ENCODE measurements around the gene POU2F1. TPM values are rescaled to one million over a fixed set of nuclear protein-coding genes. Genes with fewer than 3 reads are reported as not detected.
A peak's percentile ranks its signal among the peaks of the same experiment; 100 is the strongest.

POU2F1 gene
- total RNA-seq, 2 experiments from 2014 or later = 18.7 to 52.3 TPM

- intact Hi-C loops (cut with micrococcal nuclease; ENCODE audit: unreplicated experiment) = no loop called here
- no TSS peak for BruUV-seq (replicated peaks)
- Histone ChIP-seq H4K20me1 (ENCODE audit: insufficient read depth, low read length) (no peaks in the 10 kb centered on the region), H3K36me3 (ENCODE audit: insufficient read depth, low read length) (no peaks in the 10 kb centered on the region), H3K9me2 (ENCODE audit: insufficient read depth, low read length) (no peaks in the 10 kb centered on the region), H3K4me1 (ENCODE audit: insufficient read depth, low read length, poor library complexity, severe bottlenecking) (peaks cover 17% of the 10 kb centered on the region), H3K27ac (ENCODE audit: low read depth, low read length, poor library complexity, severe bottlenecking) (no peak overlapping the region), H3K4me2 (ENCODE audit: low read length) (no peak overlapping the region), H3K79me2 (ENCODE audit: insufficient read depth, low read depth, low read length) (no peaks in the 10 kb centered on the region), H2AFZ (ENCODE audit: low read length) (no peak overlapping the region), H3K4me3 (ENCODE audit: low read depth, low read length, poor library complexity, severe bottlenecking) (no peak overlapping the region), H3K9me3 (ENCODE audit: low read length) (no peaks in the 10 kb centered on the region)
- ChIA-PET POLR2A (interaction anchor here (0.9 kb wide), 1 partner anchor 11 kb away, joined by 5 read pairs; no protein-coding TSS in a partner anchor), CTCF (ENCODE audit: unreplicated experiment) (no interaction called here)
- TF ChIP-seq CTCF (conservative IDR thresholded peaks at IDR 0.05; ENCODE audit: low read length) (0 out of 2 replicates have a peak, but pooled peaks have one; percentile 14), EZH2phosphoT487 (IDR thresholded peaks at IDR 0.05; ENCODE audit: borderline replicate concordance, low read depth, low read length) (no peak)
- DNase-seq (ENCODE audit: low spot score) = no peak
Measured at GRCh38 chr1:167225920-167226319, 5.2 kb downstream of the POU2F1 start.

GRCh38 chr1:167227934-167228378, 7.3 kb downstream of the POU2F1 start:
- H3K4me1 ChIP-seq (ENCODE audit: insufficient read depth, low read length, poor library complexity, severe bottlenecking) = peaks cover 11% of the 10 kb centered on the region
- no peak overlapping the region for H3K4me3 ChIP-seq (ENCODE audit: low read depth, low read length, poor library complexity, severe bottlenecking)
- intact Hi-C loops (cut with micrococcal nuclease; ENCODE audit: unreplicated experiment) = no loop called here
- DNase-seq (ENCODE audit: low spot score) = no peak
- POLR2A ChIA-PET = interaction anchor here (1.1 kb wide), 1 partner anchor 137 kb away, joined by 3 read pairs; no protein-coding TSS in a partner anchor
- H3K79me2 ChIP-seq (ENCODE audit: insufficient read depth, low read depth, low read length) = no peaks in the 10 kb centered on the region
- no peak overlapping the region for H3K4me2 ChIP-seq (ENCODE audit: low read length)
- no peak overlapping the region for H3K27ac ChIP-seq (ENCODE audit: low read depth, low read length, poor library complexity, severe bottlenecking)
- no peak for TF ChIP-seq EZH2phosphoT487 (IDR thresholded peaks at IDR 0.05; ENCODE audit: borderline replicate concordance, low read depth, low read length)
- TF ChIP-seq CTCF (conservative IDR thresholded peaks at IDR 0.05; ENCODE audit: low read length) = no peak
- H3K36me3 ChIP-seq (ENCODE audit: insufficient read depth, low read length) = no peaks in the 10 kb centered on the region
- no peak overlapping the region for H2AFZ ChIP-seq (ENCODE audit: low read length)
- no peaks in the 10 kb centered on the region for H4K20me1 ChIP-seq (ENCODE audit: insufficient read depth, low read length)
- CTCF ChIA-PET (ENCODE audit: unreplicated experiment) = no interaction called here
- no peaks in the 10 kb centered on the region for H3K9me3 ChIP-seq (ENCODE audit: low read length)
- BruUV-seq (replicated peaks) = no TSS peak
- no peaks in the 10 kb centered on the region for H3K9me2 ChIP-seq (ENCODE audit: insufficient read depth, low read length)

- H3K4me1 ChIP-seq (ENCODE audit: insufficient read depth, low read length, poor library complexity, severe bottlenecking) = peaks cover 1% of the 10 kb centered on the region
- H4K20me1 ChIP-seq (ENCODE audit: insufficient read depth, low read length) = no peaks in the 10 kb centered on the region
- POLR2A ChIA-PET = interaction anchor here (0.9 to 2.2 kb wide), 2 partner anchors 8 to 11 kb away, joined by 3 to 10 read pairs; no protein-coding TSS in a partner anchor
- H3K9me2 ChIP-seq (ENCODE audit: insufficient read depth, low read length) = no peaks in the 10 kb centered on the region
- DNase-seq (ENCODE audit: low spot score) = no peak
- no peak overlapping the region for H3K4me3 ChIP-seq (ENCODE audit: low read depth, low read length, poor library complexity, severe bottlenecking)
- H3K27ac ChIP-seq (ENCODE audit: low read depth, low read length, poor library complexity, severe bottlenecking) = no peak overlapping the region
- no peak overlapping the region for H3K4me2 ChIP-seq (ENCODE audit: low read length)
- no TSS peak for BruUV-seq (replicated peaks)
- intact Hi-C loops (cut with micrococcal nuclease; ENCODE audit: unreplicated experiment) = loop anchor here (10.0 kb wide), 1 partner anchor 55 kb away; no protein-coding TSS in a partner anchor
- no peaks in the 10 kb centered on the region for H3K79me2 ChIP-seq (ENCODE audit: insufficient read depth, low read depth, low read length)
- CTCF ChIA-PET (ENCODE audit: unreplicated experiment) = no interaction called here
- no peaks in the 10 kb centered on the region for H3K9me3 ChIP-seq (ENCODE audit: low read length)
- TF ChIP-seq CTCF (conservative IDR thresholded peaks at IDR 0.05; ENCODE audit: low read length) (no peak), EZH2phosphoT487 (IDR thresholded peaks at IDR 0.05; ENCODE audit: borderline replicate concordance, low read depth, low read length) (no peak)
- no peak overlapping the region for H2AFZ ChIP-seq (ENCODE audit: low read length)
- H3K36me3 ChIP-seq (ENCODE audit: insufficient read depth, low read length) = no peaks in the 10 kb centered on the region
Measured at GRCh38 chr1:167229719-167230385, 9.2 kb downstream of the POU2F1 start.
